MM.1S (cell line): Measurements from ENCODE around the gene RIOK2.

Experiments used
- EZH2 ChIP-seq: fragments of 300-600 bp; sonication (generic); optimal IDR thresholded peaks from 2 replicates; pipeline ENCODE3; 2017; ENCODE audit warnings: low read depth, mild to moderate bottlenecking, antibody characterized with exemption, low read length, mixed read lengths
- TF ChIP-seq, protein P1 (sequence below): fragments of 300-600 bp; sonication (generic); IDR thresholded peaks from 2 replicates; pipeline ENCODE4 v1.5.1; 2016; ENCODE audit warnings: antibody characterized with exemption, low read length, mixed read lengths

DNA sequence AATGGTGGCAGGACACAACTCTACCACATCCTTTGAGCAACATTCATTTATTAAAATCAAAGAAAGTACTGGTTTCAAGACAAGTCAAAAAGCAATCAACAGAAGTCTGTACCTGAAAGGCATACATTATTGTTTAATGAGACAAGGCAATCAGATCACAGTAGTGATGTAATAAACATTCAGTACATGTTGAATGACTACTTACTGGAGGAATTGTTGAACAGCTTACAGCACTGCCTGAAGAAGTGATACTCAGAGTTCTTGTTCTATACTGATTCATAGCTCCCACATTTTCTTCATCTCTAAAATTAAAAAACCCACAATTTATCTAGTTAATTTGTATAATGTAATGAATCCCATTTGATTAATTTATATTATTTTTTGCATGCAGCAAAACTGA, 18.2 kb downstream of the RIOK2 start:
- TF ChIP-seq, protein P1, sequence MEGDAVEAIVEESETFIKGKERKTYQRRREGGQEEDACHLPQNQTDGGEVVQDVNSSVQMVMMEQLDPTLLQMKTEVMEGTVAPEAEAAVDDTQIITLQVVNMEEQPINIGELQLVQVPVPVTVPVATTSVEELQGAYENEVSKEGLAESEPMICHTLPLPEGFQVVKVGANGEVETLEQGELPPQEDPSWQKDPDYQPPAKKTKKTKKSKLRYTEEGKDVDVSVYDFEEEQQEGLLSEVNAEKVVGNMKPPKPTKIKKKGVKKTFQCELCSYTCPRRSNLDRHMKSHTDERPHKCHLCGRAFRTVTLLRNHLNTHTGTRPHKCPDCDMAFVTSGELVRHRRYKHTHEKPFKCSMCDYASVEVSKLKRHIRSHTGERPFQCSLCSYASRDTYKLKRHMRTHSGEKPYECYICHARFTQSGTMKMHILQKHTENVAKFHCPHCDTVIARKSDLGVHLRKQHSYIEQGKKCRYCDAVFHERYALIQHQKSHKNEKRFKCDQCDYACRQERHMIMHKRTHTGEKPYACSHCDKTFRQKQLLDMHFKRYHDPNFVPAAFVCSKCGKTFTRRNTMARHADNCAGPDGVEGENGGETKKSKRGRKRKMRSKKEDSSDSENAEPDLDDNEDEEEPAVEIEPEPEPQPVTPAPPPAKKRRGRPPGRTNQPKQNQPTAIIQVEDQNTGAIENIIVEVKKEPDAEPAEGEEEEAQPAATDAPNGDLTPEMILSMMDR: no peak
- no peak for TF ChIP-seq EZH2
